HG02840 (cell line): ENCODE results near the gene MYOZ3.

Experiments
- ATAC-seq: cut with Tn5 transposase; IDR thresholded peaks from one replicate; pipeline ENCODE4 v1.9.1; 2021; ENCODE audit warnings: mild to moderate bottlenecking, moderate library complexity, moderate number of reproducible peaks; ENCODE audit not compliant: unreplicated experiment, low FRiP score

MYOZ3 gene

DNA sequence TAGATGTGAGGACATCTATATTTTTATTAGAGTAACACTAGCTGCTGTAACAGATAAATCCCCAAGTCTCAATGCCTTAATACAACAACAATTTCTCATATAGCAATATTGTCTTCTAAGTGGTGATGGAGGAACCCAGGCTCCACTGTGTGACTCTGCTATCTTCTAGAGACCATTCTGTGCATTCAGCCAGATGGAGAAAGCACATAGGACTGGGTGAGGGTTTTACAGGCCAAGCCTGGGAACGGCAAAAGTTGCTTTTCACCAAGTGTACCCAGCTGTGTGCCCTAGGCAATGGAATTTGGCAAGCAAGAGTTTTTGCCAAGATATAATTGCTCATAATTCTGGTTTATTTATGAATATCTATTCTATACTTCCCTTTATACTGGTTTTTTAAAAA, 28.1 kb downstream of the MYOZ3 start:
- ATAC-seq, result no peak

DNA sequence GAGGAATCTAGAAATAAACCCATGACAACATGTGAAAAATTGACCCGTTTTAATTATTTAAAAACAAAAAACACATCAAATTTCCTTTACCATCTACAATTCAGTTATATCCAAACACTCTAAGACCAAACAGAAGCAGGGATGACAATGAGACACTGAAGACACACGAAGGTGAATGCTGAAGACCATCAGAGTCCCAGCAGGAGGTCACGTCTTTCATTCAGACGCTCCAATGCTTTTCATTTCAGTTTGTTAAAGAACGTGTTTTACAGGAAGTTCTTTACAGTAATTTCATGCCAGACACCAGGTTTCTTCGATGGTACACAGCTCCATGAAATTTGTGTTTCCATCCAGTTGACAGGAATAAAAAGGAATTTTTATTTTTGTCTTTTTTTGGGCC, 29.7 kb downstream of the MYOZ3 start:
- ATAC-seq, result no peak

DNA sequence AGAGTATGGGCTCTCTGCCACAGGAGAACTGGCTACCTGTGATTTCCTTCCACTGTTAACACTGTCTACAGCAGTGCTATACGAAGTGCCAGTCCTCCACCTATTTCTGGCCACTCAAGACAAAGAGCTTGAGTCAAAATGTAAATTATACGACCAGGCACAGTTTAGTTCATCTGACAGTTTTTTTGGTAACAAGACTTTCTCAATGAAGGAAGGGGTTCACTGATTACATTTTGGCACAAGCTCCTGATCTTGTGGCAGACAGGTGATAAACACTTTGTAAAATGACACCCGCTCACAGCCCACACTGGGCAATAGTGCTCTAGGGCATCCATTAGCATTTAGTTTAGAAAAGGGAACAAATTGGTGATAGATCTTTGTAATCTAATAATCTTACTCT, 31.2 kb downstream of the MYOZ3 start:
- ATAC-seq, result no peak

DNA sequence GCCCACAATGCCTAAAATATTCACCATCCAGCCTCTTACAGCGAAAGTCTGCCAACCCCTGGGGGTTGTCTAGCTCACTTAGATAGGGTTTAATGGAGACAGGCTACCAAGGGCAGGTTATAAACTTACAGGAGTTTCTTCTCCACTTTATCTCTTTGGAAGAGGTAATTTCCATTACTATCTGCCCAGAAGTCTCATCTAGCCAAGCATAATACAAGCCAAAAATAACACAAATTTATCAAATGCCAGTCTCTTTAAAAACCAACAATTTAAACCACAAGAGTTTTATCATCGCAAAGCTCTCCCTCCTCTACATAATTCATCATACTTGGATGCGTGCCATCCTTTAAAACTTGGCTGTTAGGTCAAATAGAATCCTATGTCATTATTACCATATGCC, 33.6 kb downstream of the MYOZ3 start:
- ATAC-seq, result no peak

DNA sequence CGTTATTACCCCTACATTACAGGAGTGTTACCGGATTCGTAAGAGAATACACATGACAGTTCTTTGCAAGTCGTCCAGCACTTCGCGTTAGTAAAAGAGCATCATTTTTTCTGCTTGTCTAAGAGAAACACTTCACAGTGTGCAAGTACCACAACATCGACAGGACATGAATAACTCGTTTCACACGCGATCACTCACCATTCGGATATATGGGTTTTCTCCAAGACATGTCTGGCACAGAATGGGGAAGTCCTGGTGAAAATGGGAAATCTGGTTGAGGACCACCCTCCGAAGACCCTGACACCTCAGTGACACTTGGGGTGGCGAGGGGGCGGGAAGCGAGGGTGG, 39.2 kb downstream of the MYOZ3 start:
- ATAC-seq, result no peak

DNA sequence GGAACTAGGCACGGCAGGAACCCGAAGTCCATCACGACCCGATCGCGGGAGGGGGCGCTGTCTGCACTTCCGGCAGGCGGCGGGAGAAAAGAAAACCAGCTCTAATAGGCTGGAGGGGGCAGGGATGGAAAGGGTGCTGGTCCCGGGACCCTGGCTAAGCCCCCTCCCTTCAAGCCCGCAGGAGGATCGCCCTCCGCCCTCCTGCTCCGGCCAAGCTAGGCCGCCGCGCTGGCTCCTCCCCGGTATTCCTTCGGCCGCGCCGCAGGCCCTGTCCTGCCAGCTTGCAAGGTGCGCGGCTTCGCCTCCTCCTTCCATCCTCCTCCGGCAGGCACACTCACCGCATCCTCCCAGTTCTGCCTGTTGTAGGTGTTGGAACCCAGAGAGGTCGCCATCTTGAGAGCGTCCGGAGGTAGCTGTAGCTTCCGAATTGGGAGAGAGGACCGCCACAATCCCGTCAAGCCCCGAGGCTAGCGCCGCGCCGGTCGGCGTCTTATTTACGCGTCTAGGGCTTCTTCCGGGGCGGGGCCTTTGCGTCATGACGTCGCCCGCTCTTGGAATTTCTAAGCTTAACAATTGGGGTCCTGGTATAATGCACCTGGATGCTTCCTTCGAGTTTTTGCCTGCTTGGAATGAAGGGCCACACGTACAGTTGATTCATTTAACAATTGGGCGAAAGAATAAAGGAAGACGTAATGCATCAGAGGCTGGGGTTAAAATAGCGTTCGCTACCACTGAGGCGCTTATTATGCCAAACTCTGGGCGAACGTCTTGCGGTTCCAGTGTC, 39.7 kb downstream of the MYOZ3 start, which contains the start of gene RBM22:
TSS of gene RBM22 (minus strand) at position 469 of the 784 bp plus-strand sequence. CDS start at position 392, 77 bp downstream.
- ATAC-seq, result peak; percentile 97

DNA sequence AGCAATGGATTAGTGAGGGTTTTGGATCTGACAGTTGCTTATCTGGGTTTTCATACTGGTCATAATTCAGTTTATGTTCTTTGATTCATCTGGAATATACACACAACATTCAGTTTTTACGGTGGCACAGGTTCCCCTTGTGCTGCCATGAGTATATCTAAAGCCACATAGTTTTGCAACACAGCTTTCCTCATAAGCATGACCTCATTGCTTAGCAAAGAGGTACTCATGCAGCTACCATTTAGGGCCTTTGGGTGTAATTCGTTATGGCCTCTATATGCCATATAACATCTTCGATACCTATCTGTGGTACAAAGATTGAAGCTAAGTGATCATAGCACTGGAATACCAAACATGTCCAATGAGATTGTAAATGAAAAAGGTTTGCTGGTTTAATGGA, 42.7 kb downstream of the MYOZ3 start:
- no peak for ATAC-seq

DNA sequence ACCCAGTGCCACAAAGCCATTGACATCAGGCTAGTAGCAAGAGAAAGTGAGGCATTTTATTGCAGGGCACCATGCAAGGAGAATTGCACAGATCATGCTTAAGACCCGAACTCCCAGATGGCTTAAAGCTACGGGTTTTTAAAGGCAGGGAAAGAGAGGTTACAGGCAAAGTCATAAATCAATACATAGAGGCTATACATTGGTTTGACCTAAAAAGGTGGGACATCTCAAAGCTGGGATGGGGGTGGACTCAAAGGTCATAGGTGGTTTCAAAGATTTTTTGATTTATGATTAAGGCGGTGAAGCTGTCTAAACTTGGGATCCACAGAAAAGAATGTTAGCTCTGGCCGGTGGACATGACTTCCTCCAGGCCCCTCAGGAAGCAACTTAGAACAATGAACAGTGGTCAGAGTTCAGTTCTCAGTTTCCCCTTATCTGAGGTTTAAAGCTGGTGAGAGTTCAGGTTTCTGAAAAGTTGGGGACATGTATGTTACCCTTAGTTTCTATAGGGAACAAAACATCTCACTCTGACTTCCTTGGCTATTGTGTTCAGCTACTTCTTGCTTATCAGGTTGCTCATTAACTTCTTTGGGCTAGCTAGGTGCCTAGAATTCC, 45.8 kb downstream of the MYOZ3 start:
- no peak for ATAC-seq

DNA sequence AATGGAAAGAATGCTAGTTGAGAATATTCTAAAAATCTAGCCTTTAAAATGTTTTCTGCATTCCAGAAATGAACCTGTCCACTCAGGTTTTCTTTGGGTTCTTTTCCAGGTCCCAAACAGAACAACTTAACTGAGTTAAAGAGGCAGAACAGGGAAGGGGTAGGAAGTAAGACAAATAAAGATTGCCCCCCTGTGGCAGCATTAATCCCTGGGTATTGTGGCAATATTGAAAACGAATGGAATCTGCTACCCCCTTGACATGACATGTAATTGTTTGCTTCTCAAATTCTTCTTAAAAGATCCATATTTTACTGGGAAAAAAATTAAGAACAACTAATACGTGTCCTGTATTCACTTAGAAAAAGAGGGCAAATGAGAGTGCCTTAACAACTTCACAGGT, 49.1 kb downstream of the MYOZ3 start:
- ATAC-seq, result no peak

DNA sequence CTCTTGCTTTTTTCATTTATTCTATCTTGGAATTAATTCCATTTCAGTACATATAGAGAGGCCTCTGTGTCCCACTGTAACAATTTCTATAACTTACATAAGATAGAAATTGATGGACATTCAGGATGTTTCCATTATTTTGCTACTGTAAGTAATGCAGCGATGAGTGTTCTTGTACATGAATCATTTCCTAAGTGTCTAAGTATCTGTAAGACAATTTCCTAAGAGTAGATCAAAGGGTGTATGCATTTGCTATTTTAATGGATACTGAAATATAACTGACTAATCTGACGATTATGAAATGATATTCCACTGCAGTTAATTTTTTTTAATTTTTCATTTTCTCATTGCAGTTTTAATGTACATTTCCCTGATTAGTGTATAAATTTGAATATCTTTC, 62.8 kb downstream of the MYOZ3 start:
- ATAC-seq, result no peak
